ENCODE results near the gene MAMDC2.

MAMDC2 gene

GRCh38 chr9:70160686-70161600 lies 117.3 kb downstream of the MAMDC2 start:
- no peak overlapping the region for H2AFZ ChIP-seq (ENCODE audit: low read length)
- no peak overlapping the region for H2AK5ac ChIP-seq (ENCODE audit: low read depth, low read length)
- H3K4ac ChIP-seq (ENCODE audit: low read length) = no peak overlapping the region
- no CpG with 5 or more reads among the region's 6 CpGs for WGBS, 2 donors (ENCODE audit: extremely low coverage in 2 of 2, insufficient read length in 2 of 2, insufficient replicate concordance in 1 of 2)
- H4K8ac ChIP-seq (ENCODE audit: low read depth, low read length) = no peak overlapping the region
- no peak overlapping the region for H4K91ac ChIP-seq (ENCODE audit: low read depth, low read length, poor library complexity)
- H2BK120ac ChIP-seq (ENCODE audit: low read depth, low read length) = no peak overlapping the region
- H3K36me3 ChIP-seq (replicated peaks in 1 of 2; ENCODE audit: control insufficient read depth in 2 of 2, insufficient read depth in 2 of 2, low read length in 2 of 2) = no peaks in the 10 kb centered on the region
- H3K9ac ChIP-seq (ENCODE audit: low read depth, low read length, poor library complexity) = no peak overlapping the region
- H3K27ac ChIP-seq (replicated peaks; ENCODE audit: low read length) = no peak overlapping the region
- H3K4me2 ChIP-seq (ENCODE audit: insufficient read depth, low read length, poor library complexity, severe bottlenecking) = no peak overlapping the region
- H2BK12ac ChIP-seq (ENCODE audit: low read length) = no peak overlapping the region
- no peak overlapping the region for H3K18ac ChIP-seq (ENCODE audit: low read length)
- H3K79me1 ChIP-seq (ENCODE audit: low read depth, low read length) = no peaks in the 10 kb centered on the region
- H3K9me3 ChIP-seq (replicated peaks in 1 of 2; ENCODE audit: control insufficient read depth in 2 of 2, insufficient read depth in 1 of 2, low read depth in 1 of 2, low read length in 2 of 2) = no peaks in the 10 kb centered on the region
- no peak overlapping the region for H2BK15ac ChIP-seq (ENCODE audit: low read length)
- no peaks in the 10 kb centered on the region for H3K27me3 ChIP-seq (ENCODE audit: control insufficient read depth in 3 of 3, insufficient read depth in 3 of 3, low read depth in 1 of 3, low read length in 3 of 3)
- no peak overlapping the region for H2BK5ac ChIP-seq (ENCODE audit: low read length)
- peak overlapping the region in 1 of 2 donors; percentile 18 for H3K4me3 ChIP-seq (ENCODE audit: low read length in 2 of 2)
- no peak overlapping the region for H3K14ac ChIP-seq (ENCODE audit: low read length)
- H3K23ac ChIP-seq (ENCODE audit: low read depth, low read length, poor library complexity) = no peak overlapping the region
- peaks cover 0 to 8% of the 10 kb centered on the region in 2 donors for H3K4me1 ChIP-seq (ENCODE audit: control insufficient read depth in 2 of 2, insufficient read depth in 1 of 2, low read depth in 1 of 2, low read length in 2 of 2)
- no peak for DNase-seq (ENCODE audit: low spot score)

- no peak overlapping the region for H3K9ac ChIP-seq (ENCODE audit: low read depth, low read length, poor library complexity)
- H2BK5ac ChIP-seq (ENCODE audit: low read length) = no peak overlapping the region
- H3K4me1 ChIP-seq (ENCODE audit: control insufficient read depth in 2 of 2, insufficient read depth in 1 of 2, low read depth in 1 of 2, low read length in 2 of 2) = peaks cover 0 to 9% of the 10 kb centered on the region in 2 donors
- H2AFZ ChIP-seq (ENCODE audit: low read length) = no peak overlapping the region
- H3K4me2 ChIP-seq (ENCODE audit: insufficient read depth, low read length, poor library complexity, severe bottlenecking) = no peak overlapping the region
- no peak overlapping the region for H2AK5ac ChIP-seq (ENCODE audit: low read depth, low read length)
- DNase-seq (ENCODE audit: low spot score) = peak; percentile 33
- H3K79me1 ChIP-seq (ENCODE audit: low read depth, low read length) = no peaks in the 10 kb centered on the region
- H2BK12ac ChIP-seq (ENCODE audit: low read length) = no peak overlapping the region
- WGBS, 2 donors (ENCODE audit: extremely low coverage in 2 of 2, insufficient read length in 2 of 2, insufficient replicate concordance in 1 of 2) = no CpG with 5 or more reads among the region's 6 CpGs
- no peak overlapping the region for H3K4ac ChIP-seq (ENCODE audit: low read length)
- H2BK15ac ChIP-seq (ENCODE audit: low read length) = no peak overlapping the region
- no peak overlapping the region for H3K23ac ChIP-seq (ENCODE audit: low read depth, low read length, poor library complexity)
- no peak overlapping the region for H4K8ac ChIP-seq (ENCODE audit: low read depth, low read length)
- no peak overlapping the region for H2BK120ac ChIP-seq (ENCODE audit: low read depth, low read length)
- H3K27ac ChIP-seq (replicated peaks; ENCODE audit: low read length) = peak overlapping the region; percentile 79
- no peak overlapping the region for H3K4me3 ChIP-seq (ENCODE audit: low read length in 2 of 2)
- no peak overlapping the region for H3K14ac ChIP-seq (ENCODE audit: low read length)
- no peaks in the 10 kb centered on the region for H3K36me3 ChIP-seq (replicated peaks in 1 of 2; ENCODE audit: control insufficient read depth in 2 of 2, insufficient read depth in 2 of 2, low read length in 2 of 2)
- no peaks in the 10 kb centered on the region for H3K9me3 ChIP-seq (replicated peaks in 1 of 2; ENCODE audit: control insufficient read depth in 2 of 2, insufficient read depth in 1 of 2, low read depth in 1 of 2, low read length in 2 of 2)
- H3K27me3 ChIP-seq (ENCODE audit: control insufficient read depth in 3 of 3, insufficient read depth in 3 of 3, low read depth in 1 of 3, low read length in 3 of 3) = no peaks in the 10 kb centered on the region
- H3K18ac ChIP-seq (ENCODE audit: low read length) = no peak overlapping the region
- H4K91ac ChIP-seq (ENCODE audit: low read depth, low read length, poor library complexity) = no peak overlapping the region
Measured at GRCh38 chr9:70165006-70165602, 121.5 kb downstream of the MAMDC2 start.

GRCh38 chr9:70168521-70168920 lies 124.9 kb downstream of the MAMDC2 start:
- H2BK15ac ChIP-seq (ENCODE audit: low read length) = no peak overlapping the region
- no peaks in the 10 kb centered on the region for H3K79me1 ChIP-seq (ENCODE audit: low read depth, low read length)
- no peak overlapping the region for H3K4me3 ChIP-seq (ENCODE audit: low read length in 2 of 2)
- H2AK5ac ChIP-seq (ENCODE audit: low read depth, low read length) = no peak overlapping the region
- H3K4me2 ChIP-seq (ENCODE audit: insufficient read depth, low read length, poor library complexity, severe bottlenecking) = no peak overlapping the region
- no peak for DNase-seq (ENCODE audit: low spot score)
- H2AFZ ChIP-seq (ENCODE audit: low read length) = no peak overlapping the region
- H3K27ac ChIP-seq (replicated peaks; ENCODE audit: low read length) = no peak overlapping the region
- no peak overlapping the region for H3K23ac ChIP-seq (ENCODE audit: low read depth, low read length, poor library complexity)
- WGBS, 2 donors (ENCODE audit: extremely low coverage in 2 of 2, insufficient read length in 2 of 2, insufficient replicate concordance in 1 of 2) = no CpG with 5 or more reads among the region's 5 CpGs
- no peak overlapping the region for H3K4ac ChIP-seq (ENCODE audit: low read length)
- H3K14ac ChIP-seq (ENCODE audit: low read length) = no peak overlapping the region
- H3K18ac ChIP-seq (ENCODE audit: low read length) = no peak overlapping the region
- H3K9ac ChIP-seq (ENCODE audit: low read depth, low read length, poor library complexity) = no peak overlapping the region
- H3K27me3 ChIP-seq (ENCODE audit: control insufficient read depth in 3 of 3, insufficient read depth in 3 of 3, low read depth in 1 of 3, low read length in 3 of 3) = no peaks in the 10 kb centered on the region
- no peak overlapping the region for H4K91ac ChIP-seq (ENCODE audit: low read depth, low read length, poor library complexity)
- no peak overlapping the region for H4K8ac ChIP-seq (ENCODE audit: low read depth, low read length)
- peaks cover 0 to 9% of the 10 kb centered on the region in 2 donors for H3K4me1 ChIP-seq (ENCODE audit: control insufficient read depth in 2 of 2, insufficient read depth in 1 of 2, low read depth in 1 of 2, low read length in 2 of 2)
- H2BK5ac ChIP-seq (ENCODE audit: low read length) = no peak overlapping the region
- H3K36me3 ChIP-seq (replicated peaks in 1 of 2; ENCODE audit: control insufficient read depth in 2 of 2, insufficient read depth in 2 of 2, low read length in 2 of 2) = no peaks in the 10 kb centered on the region
- no peak overlapping the region for H2BK120ac ChIP-seq (ENCODE audit: low read depth, low read length)
- no peaks in the 10 kb centered on the region for H3K9me3 ChIP-seq (replicated peaks in 1 of 2; ENCODE audit: control insufficient read depth in 2 of 2, insufficient read depth in 1 of 2, low read depth in 1 of 2, low read length in 2 of 2)
- H2BK12ac ChIP-seq (ENCODE audit: low read length) = no peak overlapping the region

GRCh38 chr9:70169222-70169621 lies 125.6 kb downstream of the MAMDC2 start:
- Histone ChIP-seq H2BK15ac (ENCODE audit: low read length) (no peak overlapping the region), H3K4me2 (ENCODE audit: insufficient read depth, low read length, poor library complexity, severe bottlenecking) (no peak overlapping the region), H2BK12ac (ENCODE audit: low read length) (no peak overlapping the region), H4K91ac (ENCODE audit: low read depth, low read length, poor library complexity) (no peak overlapping the region), H3K27ac (replicated peaks; ENCODE audit: low read length) (no peak overlapping the region), H3K36me3 (replicated peaks in 1 of 2; ENCODE audit: control insufficient read depth in 2 of 2, insufficient read depth in 2 of 2, low read length in 2 of 2) (no peaks in the 10 kb centered on the region), H3K79me1 (ENCODE audit: low read depth, low read length) (no peaks in the 10 kb centered on the region), H3K23ac (ENCODE audit: low read depth, low read length, poor library complexity) (no peak overlapping the region), H3K4ac (ENCODE audit: low read length) (no peak overlapping the region), H4K8ac (ENCODE audit: low read depth, low read length) (no peak overlapping the region), H3K27me3 (ENCODE audit: control insufficient read depth in 3 of 3, insufficient read depth in 3 of 3, low read depth in 1 of 3, low read length in 3 of 3) (no peaks in the 10 kb centered on the region), H3K14ac (ENCODE audit: low read length) (no peak overlapping the region), H2BK120ac (ENCODE audit: low read depth, low read length) (no peak overlapping the region), H2AK5ac (ENCODE audit: low read depth, low read length) (no peak overlapping the region), H3K9ac (ENCODE audit: low read depth, low read length, poor library complexity) (no peak overlapping the region), H3K4me3 (ENCODE audit: low read length in 2 of 2) (no peak overlapping the region), H3K9me3 (replicated peaks in 1 of 2; ENCODE audit: control insufficient read depth in 2 of 2, insufficient read depth in 1 of 2, low read depth in 1 of 2, low read length in 2 of 2) (no peaks in the 10 kb centered on the region), H2BK5ac (ENCODE audit: low read length) (no peak overlapping the region), H3K18ac (ENCODE audit: low read length) (no peak overlapping the region), H2AFZ (ENCODE audit: low read length) (no peak overlapping the region), H3K4me1 (ENCODE audit: control insufficient read depth in 2 of 2, insufficient read depth in 1 of 2, low read depth in 1 of 2, low read length in 2 of 2) (peaks cover 0 to 7% of the 10 kb centered on the region in 2 donors)
- WGBS, 2 donors (ENCODE audit: extremely low coverage in 2 of 2, insufficient read length in 2 of 2, insufficient replicate concordance in 1 of 2) = no CpG with 5 or more reads among the region's 3 CpGs
- DNase-seq (ENCODE audit: low spot score) = no peak
